Esophagus muscularis mucosa (tissue), 4 donors: ENCODE results near the gene ECPAS. TPM values are rescaled to one million over a fixed set of nuclear protein-coding genes. Genes with fewer than 3 reads are reported as not detected.
"Not testable (repeated sequence)": the region's sequence is repeated elsewhere in the genome, so short reads cannot be mapped to it uniquely, and the experiment has no call there.

Experiments used
- DNase-seq: peaks from one replicate; pipeline ENCODE4 v3.0.0-alpha.2; 2017; ENCODE audit errors: extremely low spot score
- H3K27ac ChIP-seq, 4 donors: fragments of 200-600 bp; sonication (generic); replicated peaks in 1 of 4; 1 replicate in 3 of 4; 2 replicates in 1 of 4; pipeline ENCODE4 v1.5.1; 2016 to 2019; ENCODE audit warnings: mild to moderate bottlenecking in 1 of 4
- H3K27me3 ChIP-seq, 4 donors: fragments of 200-600 bp; sonication (generic); one replicate each; pipeline versions ENCODE4 v1.5.1 to v1.6.0; 2016 to 2019
- H3K36me3 ChIP-seq, 4 donors: fragments of 200-600 bp; sonication (generic); one replicate each; pipeline ENCODE4 v1.5.1; 2016 to 2019
- H3K4me1 ChIP-seq, 4 donors: fragments of 200-600 bp; sonication (generic); one replicate each; pipeline ENCODE4 v1.5.1; 2016 to 2019
- H3K4me3 ChIP-seq, 4 donors: fragments of 200-600 bp; sonication (generic); 1 replicate in 2 of 4; 2 replicates in 2 of 4; pipeline ENCODE4 v1.5.1; 2016 to 2019; ENCODE audit warnings: mild to moderate bottlenecking in 4 of 4, moderate library complexity in 1 of 4
- H3K9me3 ChIP-seq, 4 donors: fragments of 200-600 bp; sonication (generic); 1 replicate in 3 of 4; 2 replicates in 1 of 4; pipeline ENCODE4 v1.5.1; 2016 to 2019
- EP300 ChIP-seq: sonication (generic); formaldehyde crosslinking; IDR thresholded peaks from one replicate; pipeline ENCODE4 v1.6.1; 2017; ENCODE audit warnings: antibody characterized with exemption
- POLR2A ChIP-seq: fragments of 450-650 bp; IDR thresholded peaks from one replicate; pipeline ENCODE4 v1.6.1; 2017; ENCODE audit warnings: antibody characterized with exemption, moderate library complexity, mild to moderate bottlenecking, low read depth
- POLR2AphosphoS5 ChIP-seq, 2 donors: sonication (generic); formaldehyde crosslinking; IDR thresholded peaks; one replicate each; pipeline ENCODE4 v1.6.1; 2017; ENCODE audit warnings: antibody characterized with exemption in 2 of 2
- WGBS: methylation state at CpG from one replicate; pipeline ENCODE4 v1.1.5; 2018; 5-methylcytosine and 5-hydroxymethylcytosine counted together
- intact Hi-C: fragments of 100-400 bp; cut with DNase I; formaldehyde crosslinking; loops from one replicate; pipeline ENCODE4 v1.15.1; 2023
- total RNA-seq, 4 donors: library from RNA; depleted of rRNA; stranded (reverse); fragments of >200 nt; gene quantifications; one replicate each; pipeline versions ENCODE4 v1.1.0 to v1.2.1, GENCODE V29; 2016
- TF ChIP-seq, protein P1 (sequence below), 3 experiments: fragments of 200-600 bp in 2 of 3; fragments of 450-650 bp in 1 of 3; sonication (generic) in 2 of 3; IDR thresholded peaks; one replicate each; pipeline ENCODE4 v1.5.1; 2017 to 2019; ENCODE audit warnings: antibody characterized with exemption in 3 of 3, mild to moderate bottlenecking in 2 of 3, moderate library complexity in 1 of 3

The ECPAS gene
- total RNA-seq, 4 donors from 2014 or later, result 72.9 to 89.3 (median 80.6) TPM

DNA sequence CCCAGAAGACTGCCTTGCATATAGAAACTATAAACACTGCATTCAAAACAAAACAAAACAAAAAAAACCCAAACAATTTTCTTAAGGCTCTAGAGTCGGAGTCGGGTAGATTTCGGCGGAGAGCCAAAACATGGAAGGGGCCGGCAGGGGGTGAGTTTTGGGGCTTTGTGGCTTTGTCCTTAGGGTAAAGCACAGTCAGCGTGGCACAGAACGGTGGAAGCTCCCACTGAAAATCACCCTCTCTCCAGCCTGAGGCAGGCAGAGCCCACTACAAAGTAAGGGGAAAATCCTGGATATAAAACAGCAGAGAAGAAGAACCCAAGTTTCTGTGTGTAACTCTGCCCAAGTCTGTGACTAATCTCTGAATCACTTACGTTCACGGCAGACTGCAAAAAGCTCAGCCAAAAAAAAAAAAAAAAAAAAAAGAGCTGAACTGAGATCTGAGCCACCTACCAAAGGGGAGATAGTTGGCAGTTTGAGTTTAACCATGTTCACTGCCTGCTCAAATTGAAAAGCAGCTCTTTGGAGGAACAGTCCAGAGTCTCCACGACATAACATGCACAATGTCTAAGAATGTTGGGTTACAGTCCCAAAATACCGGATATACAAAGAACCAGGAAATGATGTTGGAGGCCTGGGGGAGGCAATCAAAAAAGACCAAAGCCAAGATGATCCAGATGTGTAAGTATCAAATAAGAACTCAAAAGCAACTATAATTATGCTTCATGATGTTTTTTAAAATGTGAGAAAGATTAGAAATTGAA lies 127.5 kb downstream of the ECPAS start:
- TF ChIP-seq EP300 (no peak), POLR2A (no peak), POLR2AphosphoS5 (IDR thresholded peaks at IDR 0.05) (no peak)
- TF ChIP-seq, protein P1, sequence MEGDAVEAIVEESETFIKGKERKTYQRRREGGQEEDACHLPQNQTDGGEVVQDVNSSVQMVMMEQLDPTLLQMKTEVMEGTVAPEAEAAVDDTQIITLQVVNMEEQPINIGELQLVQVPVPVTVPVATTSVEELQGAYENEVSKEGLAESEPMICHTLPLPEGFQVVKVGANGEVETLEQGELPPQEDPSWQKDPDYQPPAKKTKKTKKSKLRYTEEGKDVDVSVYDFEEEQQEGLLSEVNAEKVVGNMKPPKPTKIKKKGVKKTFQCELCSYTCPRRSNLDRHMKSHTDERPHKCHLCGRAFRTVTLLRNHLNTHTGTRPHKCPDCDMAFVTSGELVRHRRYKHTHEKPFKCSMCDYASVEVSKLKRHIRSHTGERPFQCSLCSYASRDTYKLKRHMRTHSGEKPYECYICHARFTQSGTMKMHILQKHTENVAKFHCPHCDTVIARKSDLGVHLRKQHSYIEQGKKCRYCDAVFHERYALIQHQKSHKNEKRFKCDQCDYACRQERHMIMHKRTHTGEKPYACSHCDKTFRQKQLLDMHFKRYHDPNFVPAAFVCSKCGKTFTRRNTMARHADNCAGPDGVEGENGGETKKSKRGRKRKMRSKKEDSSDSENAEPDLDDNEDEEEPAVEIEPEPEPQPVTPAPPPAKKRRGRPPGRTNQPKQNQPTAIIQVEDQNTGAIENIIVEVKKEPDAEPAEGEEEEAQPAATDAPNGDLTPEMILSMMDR (IDR thresholded peaks at IDR 0.05), result no peak
- intact Hi-C loops, result no loop called here
- H3K9me3 ChIP-seq, result no peaks in the 10 kb centered on the region
- H3K27me3 ChIP-seq, result no peaks in the 10 kb centered on the region
- peaks cover 5 to 19% (median 9%) of the 10 kb centered on the region in 4 donors for H3K36me3 ChIP-seq
- peak overlapping the region in 3 of 4 donors; percentile 25 to 35 (median 30) for H3K27ac ChIP-seq
- peak overlapping the region in 3 of 4 donors; percentile 28 to 41 (median 34) for H3K4me3 ChIP-seq
- no peak for DNase-seq
- 41% methylated on average over 11 of the region's 11 CpGs for WGBS
- H3K4me1 ChIP-seq, result peaks cover 0 to 16% (median 9%) of the 10 kb centered on the region in 4 donors

DNA sequence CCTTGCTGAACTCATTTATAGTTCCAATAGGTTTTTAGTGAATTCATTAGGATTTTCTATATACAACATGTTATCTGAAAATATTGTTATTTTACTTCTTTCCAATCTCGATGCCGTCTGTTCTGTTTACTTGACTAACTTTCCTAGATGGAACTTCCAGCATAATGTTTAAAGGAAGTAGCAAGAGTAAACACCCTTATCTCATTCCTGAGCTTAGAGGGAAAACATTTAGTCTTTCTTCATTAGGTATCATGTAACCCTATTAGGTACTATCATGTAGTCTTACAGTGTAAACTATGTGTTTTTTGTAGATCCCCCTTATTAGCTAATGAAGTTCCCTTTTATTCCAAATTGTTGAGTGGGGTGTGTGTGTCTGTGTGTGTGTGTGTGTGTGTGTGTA lies 131.6 kb downstream of the ECPAS start:
- no peak for DNase-seq
- Histone ChIP-seq H3K4me3 (no peak overlapping the region), H3K4me1 (peaks cover 0 to 13% (median 9%) of the 10 kb centered on the region in 4 donors), H3K36me3 (no peaks in the 10 kb centered on the region), H3K9me3 (no peaks in the 10 kb centered on the region), H3K27ac (no peak overlapping the region), H3K27me3 (no peaks in the 10 kb centered on the region)
- TF ChIP-seq, protein P1 (IDR thresholded peaks at IDR 0.05), result no peak
- TF ChIP-seq POLR2A (no peak), POLR2AphosphoS5 (IDR thresholded peaks at IDR 0.05) (no peak), EP300 (no peak)
- 66% methylated on average over 2 of the region's 2 CpGs for WGBS
- intact Hi-C loops, result no loop called here

DNA sequence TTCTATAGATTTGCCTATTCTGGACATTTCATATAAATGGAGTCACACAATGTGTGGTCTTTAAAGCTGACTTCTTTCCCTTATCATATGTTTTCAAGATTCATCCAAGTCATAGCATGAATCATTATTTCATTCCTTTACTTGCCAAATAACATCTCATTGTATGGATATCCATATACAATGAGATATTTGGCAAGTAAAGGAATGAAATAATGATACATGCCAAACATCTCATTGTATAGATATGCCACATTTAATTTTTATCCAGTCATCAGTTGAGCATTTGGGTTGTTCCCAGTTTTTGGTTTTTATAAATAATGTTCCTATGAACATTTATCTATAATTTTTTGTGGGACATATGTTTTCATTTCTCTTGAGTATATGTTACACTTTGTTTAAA lies 133.6 kb downstream of the ECPAS start:
- H3K4me1 ChIP-seq, result no peaks in the 10 kb centered on the region
- TF ChIP-seq POLR2A, result no peak
- no peak for TF ChIP-seq POLR2AphosphoS5 (IDR thresholded peaks at IDR 0.05)
- no peak for TF ChIP-seq EP300
- no peak overlapping the region for H3K4me3 ChIP-seq
- no peak overlapping the region for H3K27ac ChIP-seq
- no peaks in the 10 kb centered on the region for H3K36me3 ChIP-seq
- intact Hi-C loops, result no loop called here
- H3K9me3 ChIP-seq, result no peaks in the 10 kb centered on the region
- H3K27me3 ChIP-seq, result peaks cover 0 to 4% (median 0%) of the 10 kb centered on the region in 4 donors
- no peak for DNase-seq

GRCh38 chr9:111349766-111350165 lies 134.4 kb downstream of the ECPAS start:
- H3K27ac ChIP-seq, result no peak overlapping the region
- no peaks in the 10 kb centered on the region for H3K36me3 ChIP-seq
- H3K4me3 ChIP-seq, result no peak overlapping the region
- intact Hi-C loops, result no loop called here
- H3K4me1 ChIP-seq, result no peaks in the 10 kb centered on the region
- peaks cover 0 to 4% (median 0%) of the 10 kb centered on the region in 4 donors for H3K27me3 ChIP-seq
- H3K9me3 ChIP-seq, result no peaks in the 10 kb centered on the region
- TF ChIP-seq POLR2A, result no peak
- TF ChIP-seq, protein P1 (IDR thresholded peaks at IDR 0.05), result no peak
- TF ChIP-seq POLR2AphosphoS5 (IDR thresholded peaks at IDR 0.05), result no peak
- TF ChIP-seq EP300, result no peak
- DNase-seq, result no peak
- 85% methylated on average over 5 of the region's 5 CpGs for WGBS

DNA sequence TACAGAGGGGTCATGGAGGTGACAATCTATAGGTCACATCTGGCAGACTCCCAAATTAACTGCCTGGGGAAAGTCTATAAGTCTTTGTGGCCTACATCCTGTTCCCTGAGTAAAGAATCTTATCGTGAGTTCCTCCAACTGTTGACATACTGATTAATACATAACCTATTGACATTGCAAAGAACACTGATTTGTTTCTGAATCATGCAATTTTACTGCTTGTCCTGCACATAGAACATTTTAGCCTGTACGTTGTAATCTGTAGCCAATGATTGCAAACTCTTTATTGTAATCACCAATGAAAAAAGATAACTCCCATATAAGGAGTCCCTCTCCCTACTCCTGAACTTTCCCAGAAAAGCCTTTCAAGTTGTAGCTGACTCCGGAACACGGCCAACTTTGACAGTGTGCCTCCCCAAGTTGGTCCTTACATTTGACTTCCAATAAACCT lies 135.3 kb downstream of the ECPAS start:
- intact Hi-C loops, result no loop called here
- TF ChIP-seq EP300 (no peak), POLR2AphosphoS5 (IDR thresholded peaks at IDR 0.05) (no peak), POLR2A (no peak)
- TF ChIP-seq, protein P1 (IDR thresholded peaks at IDR 0.05), result no peak
- WGBS, result 56% methylated on average over 4 of the region's 4 CpGs
- Histone ChIP-seq H3K4me1 (no peaks in the 10 kb centered on the region), H3K36me3 (no peaks in the 10 kb centered on the region), H3K27ac (no peak overlapping the region), H3K27me3 (peaks cover 0 to 4% (median 0%) of the 10 kb centered on the region in 4 donors), H3K4me3 (no peak overlapping the region), H3K9me3 (no peaks in the 10 kb centered on the region)
- DNase-seq, result no peak

- 0% methylated on average over 1 of the region's 5 CpGs for WGBS
- H3K4me1 ChIP-seq, DNase-seq, H3K36me3 ChIP-seq, intact Hi-C loops, H3K9me3 ChIP-seq, H3K27me3 ChIP-seq, H3K27ac ChIP-seq, H3K4me3 ChIP-seq: not testable (repeated sequence)
These were observed 149.8 kb downstream of the ECPAS start for GRCh38 chr9:111334318-111334863.
